ENCODE data around the gene TIMM17A. TPM values are rescaled to one million over a fixed set of nuclear protein-coding genes. Genes with fewer than 3 reads are reported as not detected.

Gene TIMM17A
- total RNA-seq, 4 donors from 2014 or later = 18.8 to 24.8 (median 21.3) TPM

DNA sequence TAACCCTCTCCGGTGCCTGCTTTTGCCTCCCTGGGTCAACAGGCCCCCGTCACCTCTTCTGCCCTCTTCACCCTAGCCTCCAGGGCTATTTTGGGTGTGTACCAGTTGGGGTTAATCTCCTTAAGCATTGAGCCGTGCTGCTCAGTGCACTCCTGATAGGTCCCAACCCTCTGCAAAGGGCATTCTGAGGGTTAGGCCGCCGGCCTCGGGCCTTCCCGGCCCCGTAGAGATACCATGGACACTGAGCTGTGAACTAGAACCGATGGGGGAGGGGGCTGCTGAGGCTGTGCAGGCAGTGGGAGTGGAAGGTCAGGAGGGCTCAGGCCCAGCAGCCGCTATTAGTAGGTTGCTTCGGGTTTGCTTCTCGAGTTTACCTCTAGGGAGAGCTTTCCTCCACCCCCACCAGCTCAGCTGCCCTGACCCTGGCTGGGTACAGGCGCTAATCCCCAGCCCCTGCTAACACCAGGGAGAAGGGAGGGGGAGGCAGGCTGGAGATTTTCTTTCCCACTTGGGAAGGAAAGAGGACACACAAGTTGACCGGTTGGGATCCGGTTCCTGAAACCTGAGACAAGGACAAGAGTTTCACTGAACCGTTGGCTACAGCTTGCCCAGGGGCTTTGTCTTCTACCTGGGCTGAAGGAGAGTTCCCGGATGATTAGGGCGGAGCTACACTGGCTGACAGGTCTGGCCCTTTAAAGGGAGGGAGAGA is 13.7 kb upstream of the TIMM17A start:
- no peaks in the 10 kb centered on the region for H3K9me3 ChIP-seq
- H3K36me3 ChIP-seq = no peaks in the 10 kb centered on the region
- H3K27me3 ChIP-seq = peaks cover 6% of the 10 kb centered on the region
- TF ChIP-seq POLR2A (IDR thresholded peaks at IDR 0.05) (no peak), POLR2AphosphoS5 (IDR thresholded peaks at IDR 0.05) (no peak), EP300 (IDR thresholded peaks at IDR 0.05) (no peak)
- TF ChIP-seq, protein P1, sequence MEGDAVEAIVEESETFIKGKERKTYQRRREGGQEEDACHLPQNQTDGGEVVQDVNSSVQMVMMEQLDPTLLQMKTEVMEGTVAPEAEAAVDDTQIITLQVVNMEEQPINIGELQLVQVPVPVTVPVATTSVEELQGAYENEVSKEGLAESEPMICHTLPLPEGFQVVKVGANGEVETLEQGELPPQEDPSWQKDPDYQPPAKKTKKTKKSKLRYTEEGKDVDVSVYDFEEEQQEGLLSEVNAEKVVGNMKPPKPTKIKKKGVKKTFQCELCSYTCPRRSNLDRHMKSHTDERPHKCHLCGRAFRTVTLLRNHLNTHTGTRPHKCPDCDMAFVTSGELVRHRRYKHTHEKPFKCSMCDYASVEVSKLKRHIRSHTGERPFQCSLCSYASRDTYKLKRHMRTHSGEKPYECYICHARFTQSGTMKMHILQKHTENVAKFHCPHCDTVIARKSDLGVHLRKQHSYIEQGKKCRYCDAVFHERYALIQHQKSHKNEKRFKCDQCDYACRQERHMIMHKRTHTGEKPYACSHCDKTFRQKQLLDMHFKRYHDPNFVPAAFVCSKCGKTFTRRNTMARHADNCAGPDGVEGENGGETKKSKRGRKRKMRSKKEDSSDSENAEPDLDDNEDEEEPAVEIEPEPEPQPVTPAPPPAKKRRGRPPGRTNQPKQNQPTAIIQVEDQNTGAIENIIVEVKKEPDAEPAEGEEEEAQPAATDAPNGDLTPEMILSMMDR (IDR thresholded peaks at IDR 0.05) = no peak
- WGBS = 75% methylated on average over 11 of the region's 18 CpGs
- DNase-seq (ENCODE audit: low spot score in 2 of 2) = no peak
- H3K4me3 ChIP-seq = peak overlapping the region; percentile 23
- peaks cover 5% of the 10 kb centered on the region for H3K4me1 ChIP-seq
- H3K27ac ChIP-seq = no peak overlapping the region

DNA sequence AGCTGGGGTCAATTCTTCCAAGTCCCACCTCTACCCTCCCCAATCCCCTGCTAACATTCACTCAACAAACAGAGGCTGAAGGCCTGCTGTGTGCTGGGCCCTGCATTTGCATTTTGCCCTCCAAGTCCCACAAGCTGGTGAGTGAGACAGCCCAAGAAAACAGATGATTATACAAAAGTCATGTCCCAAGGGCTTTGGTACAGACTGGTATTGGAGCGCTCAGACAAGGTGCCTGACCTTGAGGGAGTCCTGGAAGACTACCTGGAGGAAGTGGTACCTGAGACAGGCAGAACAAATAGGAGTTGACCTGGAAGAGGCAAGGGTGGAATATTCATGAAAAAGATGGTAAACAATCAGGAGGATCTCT is 13.2 kb upstream of the TIMM17A start:
- H3K27ac ChIP-seq = no peak overlapping the region
- peaks cover 6% of the 10 kb centered on the region for H3K27me3 ChIP-seq
- no peak for DNase-seq (ENCODE audit: low spot score in 2 of 2)
- peak overlapping the region; percentile 23 for H3K4me3 ChIP-seq
- 92% methylated on average over 1 of the region's 1 CpG for WGBS
- no peaks in the 10 kb centered on the region for H3K36me3 ChIP-seq
- no peak for TF ChIP-seq POLR2A (IDR thresholded peaks at IDR 0.05)
- no peak for TF ChIP-seq POLR2AphosphoS5 (IDR thresholded peaks at IDR 0.05)
- TF ChIP-seq EP300 (IDR thresholded peaks at IDR 0.05) = no peak
- TF ChIP-seq, protein P1 (IDR thresholded peaks at IDR 0.05) = no peak
- H3K9me3 ChIP-seq = no peaks in the 10 kb centered on the region
- peaks cover 10% of the 10 kb centered on the region for H3K4me1 ChIP-seq

DNA sequence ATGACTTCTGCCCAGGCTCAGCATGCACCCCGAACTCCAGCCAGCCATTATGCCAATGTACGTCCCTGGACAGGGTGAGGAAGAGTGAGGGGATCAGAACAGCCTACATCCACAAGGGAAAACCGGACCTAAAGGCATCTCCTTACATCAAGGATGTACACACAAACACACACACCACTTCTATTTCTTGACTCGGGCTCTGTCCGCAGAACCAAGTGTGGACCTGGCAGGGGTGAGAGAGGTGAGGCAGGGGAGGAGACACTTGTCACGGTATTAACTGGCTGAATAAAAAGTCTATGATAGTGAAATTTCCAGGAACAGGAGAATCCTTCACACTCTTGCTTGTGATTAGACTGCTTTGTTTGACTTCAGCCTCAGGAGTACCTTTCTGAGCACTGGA is 11.3 kb upstream of the TIMM17A start:
- peaks cover 11% of the 10 kb centered on the region for H3K4me1 ChIP-seq
- 82% methylated on average over 6 of the region's 6 CpGs for WGBS
- H3K36me3 ChIP-seq = no peaks in the 10 kb centered on the region
- H3K4me3 ChIP-seq = peak overlapping the region; percentile 48
- peaks cover 6% of the 10 kb centered on the region for H3K27me3 ChIP-seq
- H3K9me3 ChIP-seq = no peaks in the 10 kb centered on the region
- no peak for DNase-seq (ENCODE audit: low spot score in 2 of 2)
- TF ChIP-seq, protein P1 (IDR thresholded peaks at IDR 0.05) = no peak
- TF ChIP-seq POLR2A (IDR thresholded peaks at IDR 0.05) (no peak), POLR2AphosphoS5 (IDR thresholded peaks at IDR 0.05) (no peak), EP300 (IDR thresholded peaks at IDR 0.05) (no peak)
- H3K27ac ChIP-seq = no peak overlapping the region

DNA sequence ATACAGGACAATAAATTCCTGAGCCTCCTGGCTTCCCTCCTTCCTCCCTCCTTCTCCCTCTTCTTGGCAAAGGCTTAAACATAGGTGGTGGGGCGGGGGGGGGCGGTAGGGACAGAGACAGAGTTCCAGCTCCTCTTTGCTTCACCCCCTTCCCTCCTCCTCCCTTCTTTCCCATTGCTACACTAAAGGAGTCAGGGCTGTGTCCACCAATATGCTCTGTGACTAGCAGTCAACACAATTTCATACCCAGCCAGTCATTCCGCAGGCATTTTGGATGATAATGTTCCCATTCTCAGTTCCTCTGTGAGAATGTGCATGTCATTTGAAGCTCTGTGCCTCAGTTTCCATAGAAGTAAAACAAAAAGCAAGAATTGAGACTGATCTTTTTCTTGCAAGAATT is 10.7 kb upstream of the TIMM17A start:
- Histone ChIP-seq H3K9me3 (no peaks in the 10 kb centered on the region), H3K36me3 (no peaks in the 10 kb centered on the region), H3K27ac (no peak overlapping the region), H3K27me3 (peaks cover 6% of the 10 kb centered on the region), H3K4me3 (peak overlapping the region; percentile 48), H3K4me1 (peaks cover 11% of the 10 kb centered on the region)
- TF ChIP-seq, protein P1 (IDR thresholded peaks at IDR 0.05) = no peak
- TF ChIP-seq POLR2AphosphoS5 (IDR thresholded peaks at IDR 0.05) = no peak
- no peak for TF ChIP-seq EP300 (IDR thresholded peaks at IDR 0.05)
- TF ChIP-seq POLR2A (IDR thresholded peaks at IDR 0.05) = no peak
- DNase-seq (ENCODE audit: low spot score in 2 of 2) = no peak
- 63% methylated on average over 2 of the region's 3 CpGs for WGBS

DNA sequence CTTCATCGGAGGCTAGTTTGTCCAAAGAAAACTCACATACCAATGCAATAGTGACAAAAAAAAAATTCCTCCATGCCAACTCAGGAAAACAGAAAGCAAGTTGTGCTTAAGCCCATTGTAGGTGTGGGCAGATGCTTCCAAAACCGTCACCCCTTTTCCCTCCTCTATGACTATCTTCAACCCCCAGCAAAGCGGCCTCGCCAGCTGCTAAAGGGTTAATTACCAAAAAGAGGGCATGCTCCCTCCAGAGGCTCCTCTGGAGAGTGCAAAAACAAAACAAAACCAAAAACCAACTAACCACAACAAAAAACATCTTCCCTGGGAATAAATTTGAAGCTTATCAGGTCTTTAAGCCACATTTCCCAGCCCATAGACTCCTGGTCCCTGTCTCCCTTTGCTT is 10.1 kb upstream of the TIMM17A start:
- Histone ChIP-seq H3K27me3 (peaks cover 6% of the 10 kb centered on the region), H3K9me3 (no peaks in the 10 kb centered on the region), H3K27ac (no peak overlapping the region), H3K4me3 (peak overlapping the region; percentile 48), H3K4me1 (peaks cover 11% of the 10 kb centered on the region), H3K36me3 (no peaks in the 10 kb centered on the region)
- TF ChIP-seq POLR2A (IDR thresholded peaks at IDR 0.05) (no peak), POLR2AphosphoS5 (IDR thresholded peaks at IDR 0.05) (no peak), EP300 (IDR thresholded peaks at IDR 0.05) (no peak)
- TF ChIP-seq, protein P1 (IDR thresholded peaks at IDR 0.05) = no peak
- WGBS = 57% methylated on average over 4 of the region's 4 CpGs
- DNase-seq (ENCODE audit: low spot score in 2 of 2) = no peak

Measured in suprapubic skin (tissue), 4 donors.